NAMALWA (cell line): Measurements from ENCODE around the gene FOXD4L6.
"Not testable (repeated sequence)": the region's sequence is repeated elsewhere in the genome, so short reads cannot be mapped to it uniquely, and the experiment has no call there.

ENCODE experiments used
- DNase-seq: peaks from one replicate; pipeline ENCODE4 v3.0.0-alpha.2; 2015; ENCODE audit warnings: low spot score

FOXD4L6 gene

GRCh38 chr9:41128581-41128980 is at the start of gene FOXD4L6:
TSS of gene FOXD4L6 (minus strand) at chr9:41128681. CDS start at chr9:41128383, 298 bp downstream.
- not testable (repeated sequence) for DNase-seq

- not testable (repeated sequence) for DNase-seq
These were observed 46.5 kb upstream of the FOXD4L6 start for GRCh38 chr9:41174994-41175393.

DNA sequence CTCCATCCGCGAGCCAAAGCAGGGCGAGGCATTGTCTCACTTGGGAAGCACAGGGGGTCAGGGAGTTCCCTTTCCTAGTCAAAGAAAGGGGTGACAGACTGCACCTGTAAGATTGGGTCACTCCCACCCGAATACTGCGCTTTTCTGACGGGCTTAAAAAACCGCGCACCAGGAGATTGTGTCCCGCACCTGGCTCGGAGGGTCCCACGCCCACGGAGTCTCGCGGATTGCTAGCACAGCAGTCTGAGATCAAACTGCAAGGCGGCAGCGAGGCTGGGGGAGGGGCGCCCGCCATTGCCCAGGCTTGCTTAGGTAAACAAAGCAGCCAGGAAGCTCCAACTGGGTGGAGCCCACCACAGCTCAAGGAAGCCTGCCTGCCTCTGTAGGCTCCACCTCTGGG is 21.6 kb upstream of the FOXD4L6 start:
- DNase-seq: not testable (repeated sequence)

DNA sequence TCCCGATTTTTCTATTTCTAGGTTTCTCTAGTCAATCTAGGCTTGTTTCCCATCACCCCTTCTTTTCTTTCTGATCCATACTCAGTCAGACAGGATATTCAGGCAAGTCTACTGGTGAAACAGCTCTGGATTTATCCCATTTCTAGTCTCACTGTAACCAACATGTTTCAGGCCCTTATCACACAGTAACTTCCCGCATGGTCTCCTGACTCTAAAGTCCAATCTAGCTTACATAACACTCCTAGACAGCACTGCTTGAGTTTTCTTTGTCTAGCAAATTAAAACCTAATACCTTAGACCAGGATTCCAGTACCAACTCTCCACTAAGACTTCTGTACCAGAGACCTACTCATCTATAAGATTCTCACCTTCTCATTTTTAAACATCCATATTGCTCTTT is 13.4 kb upstream of the FOXD4L6 start:
- DNase-seq: not testable (repeated sequence)

- not testable (repeated sequence) for DNase-seq
These were observed 1.6 kb downstream of the FOXD4L6 start for GRCh38 chr9:41126746-41127446.

DNA sequence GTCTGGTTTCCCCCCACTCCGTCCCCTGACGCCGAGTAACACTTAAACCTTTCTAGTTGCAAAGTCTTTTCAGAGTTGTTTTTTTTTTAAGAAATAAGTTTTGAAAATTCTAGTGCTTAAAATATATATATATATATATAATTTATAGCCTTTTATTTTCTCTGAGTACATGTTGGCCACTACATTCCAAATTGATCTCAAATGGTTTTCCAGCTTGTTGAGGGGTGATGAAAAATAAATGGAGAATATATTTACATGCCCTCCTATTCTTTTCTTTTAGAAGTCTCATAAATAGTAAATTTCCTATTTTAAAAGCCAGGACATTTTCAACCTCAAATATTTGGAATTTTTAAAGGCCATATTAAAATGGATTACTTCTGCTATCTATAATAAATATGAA is 2.5 kb downstream of the FOXD4L6 start:
- DNase-seq: not testable (repeated sequence)

DNA sequence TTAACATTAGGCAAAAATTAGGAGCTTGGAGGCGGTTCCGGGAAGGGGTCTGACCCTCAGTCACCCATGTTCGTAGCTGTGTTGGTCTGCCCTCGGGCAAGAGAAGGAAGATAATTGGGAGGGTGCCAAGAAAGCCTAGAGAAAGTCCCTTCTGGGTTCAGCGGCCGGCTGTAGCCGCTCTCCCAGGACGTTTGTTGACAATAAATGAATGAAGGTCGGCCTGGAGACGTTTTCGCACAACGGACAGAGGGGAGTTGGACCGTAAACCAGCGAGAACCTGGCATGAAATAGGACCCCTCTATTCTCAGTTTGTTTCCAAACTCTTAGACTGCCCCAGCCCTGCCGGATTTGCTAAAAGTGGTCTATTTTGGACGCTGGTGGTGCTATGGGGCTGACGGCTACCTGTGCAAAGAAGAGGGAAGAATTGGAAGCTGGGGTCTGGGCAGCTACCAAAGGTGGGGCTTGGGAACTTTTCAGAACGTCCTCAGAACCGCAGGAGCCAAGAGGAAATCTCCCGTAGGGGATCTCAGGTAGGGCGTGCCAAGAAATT is 3.3 kb downstream of the FOXD4L6 start:
- DNase-seq: not testable (repeated sequence)

DNA sequence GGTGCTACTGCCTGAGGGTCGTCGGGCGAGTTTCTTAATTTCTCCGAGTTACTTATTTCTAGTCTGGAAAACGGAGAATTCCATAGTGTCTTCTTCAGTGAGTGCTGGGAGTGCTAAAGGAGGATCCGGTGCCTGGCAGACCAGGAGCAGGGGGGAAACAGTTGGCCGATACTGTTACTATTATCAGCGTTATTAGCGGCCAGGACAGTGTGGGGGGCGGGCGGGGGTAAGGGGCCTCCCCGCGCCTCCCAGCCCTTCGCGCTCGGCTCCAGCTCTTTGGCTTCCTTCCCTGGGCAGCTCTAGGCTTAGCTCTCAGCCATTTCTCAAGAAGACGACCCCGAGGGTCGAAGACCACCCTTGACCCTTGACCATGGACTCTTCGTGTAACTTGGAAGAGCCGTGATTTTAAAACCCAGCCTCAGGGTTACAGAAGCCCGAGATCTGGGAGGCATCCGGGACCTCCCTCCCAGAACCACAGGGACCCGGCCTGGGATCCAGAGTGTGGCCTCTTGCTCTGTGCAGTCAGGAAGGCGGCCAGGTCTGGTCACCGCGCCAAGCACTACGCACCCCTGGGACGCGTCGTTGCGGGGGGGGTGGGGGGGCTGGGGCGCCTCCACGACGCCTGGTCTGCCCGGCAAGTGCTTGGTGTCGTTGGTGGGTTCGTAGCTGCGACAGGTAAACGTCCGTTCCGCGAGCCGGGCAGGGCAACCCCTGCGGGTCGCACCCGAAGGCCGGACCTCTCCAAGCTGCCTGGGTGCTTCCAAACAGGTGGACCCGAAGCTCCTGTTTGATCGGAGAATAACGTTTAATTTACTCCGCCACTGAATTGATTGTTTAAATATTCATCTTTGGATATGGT is 4.0 kb downstream of the FOXD4L6 start:
- not testable (repeated sequence) for DNase-seq

- DNase-seq: not testable (repeated sequence)
These were observed 4.7 kb downstream of the FOXD4L6 start for GRCh38 chr9:41123812-41124211.

DNA sequence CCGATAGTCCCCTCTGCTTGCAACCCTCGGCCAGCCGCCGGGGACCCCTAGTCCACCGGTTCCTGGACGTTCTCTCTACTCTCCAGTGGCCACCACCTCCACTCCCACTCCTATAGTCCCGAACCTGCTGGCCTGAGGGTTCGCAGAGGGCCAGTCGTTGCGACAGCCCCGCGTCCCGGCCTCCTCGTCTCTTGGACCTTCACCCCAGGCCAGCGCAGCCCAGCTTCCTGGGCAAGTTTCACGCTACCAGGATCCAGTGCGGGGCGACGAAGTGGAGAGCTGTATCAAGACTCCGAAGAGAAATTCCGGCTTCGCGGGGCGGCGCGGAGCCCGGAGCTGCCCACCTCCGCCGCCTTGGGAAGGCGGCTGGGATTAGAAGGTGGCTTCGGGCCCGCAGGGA is 5.1 kb downstream of the FOXD4L6 start:
- DNase-seq: not testable (repeated sequence)

- not testable (repeated sequence) for DNase-seq
These were observed 7.8 kb downstream of the FOXD4L6 start for GRCh38 chr9:41120696-41121095.

GRCh38 chr9:41119719-41120118 is 8.8 kb downstream of the FOXD4L6 start:
- DNase-seq: not testable (repeated sequence)

- not testable (repeated sequence) for DNase-seq
These were observed 9.2 kb downstream of the FOXD4L6 start for GRCh38 chr9:41119311-41119710.

DNA sequence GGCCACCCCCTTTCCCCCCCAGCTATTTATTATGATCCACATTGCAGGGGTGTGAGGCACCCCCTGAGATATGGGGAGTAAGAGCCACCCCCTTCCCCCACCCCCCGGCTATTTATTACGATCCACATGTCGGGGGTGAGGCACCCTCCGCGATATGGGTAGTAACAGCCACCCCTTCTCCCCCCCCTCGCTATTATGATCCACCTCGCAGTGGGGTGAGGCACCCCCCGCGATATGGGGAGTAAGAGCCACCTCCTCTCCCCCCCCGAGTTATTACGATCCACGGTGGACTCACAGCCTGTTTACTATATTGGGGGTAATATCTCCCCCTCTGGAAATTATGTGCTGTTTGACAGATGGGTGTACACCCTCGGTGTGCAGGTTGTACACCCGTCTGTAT is 15.1 kb downstream of the FOXD4L6 start:
- DNase-seq: not testable (repeated sequence)

DNA sequence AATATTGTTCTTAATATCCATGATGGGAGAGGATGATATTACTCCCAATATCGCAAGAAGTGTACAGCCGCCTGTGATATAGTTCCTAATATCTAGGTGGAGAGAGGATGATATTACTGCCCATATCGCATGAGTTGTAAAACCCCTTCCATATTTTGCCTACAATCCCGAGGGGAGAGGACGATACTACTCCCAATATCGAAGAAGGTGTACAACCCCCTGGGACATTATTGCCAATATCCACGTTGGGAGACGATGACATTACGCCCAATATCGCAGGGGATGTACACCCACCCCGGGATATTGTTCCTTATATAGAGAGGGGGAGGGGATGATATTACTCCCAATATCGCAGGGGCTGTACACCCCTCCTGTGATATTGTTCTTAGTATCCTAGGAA is 17.1 kb downstream of the FOXD4L6 start:
- DNase-seq: not testable (repeated sequence)

DNA sequence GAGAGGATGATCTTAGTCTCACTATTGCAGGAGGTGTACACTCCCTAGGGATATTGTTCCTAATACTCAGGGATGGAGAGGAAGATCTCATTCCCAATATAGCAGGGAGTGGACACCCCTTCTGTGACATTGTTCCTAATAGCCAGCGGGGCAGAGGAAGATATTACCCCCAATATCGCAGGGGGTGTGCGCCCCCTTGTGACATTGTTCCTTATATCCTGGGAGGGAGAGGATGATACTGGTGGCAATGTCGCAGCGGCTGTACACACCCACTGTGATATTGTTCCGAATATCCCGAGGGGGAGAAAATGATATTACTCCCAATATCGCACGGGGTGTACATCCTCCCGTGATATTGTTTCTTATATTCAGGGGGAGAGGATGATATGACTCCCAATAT is 17.6 kb downstream of the FOXD4L6 start:
- DNase-seq: peak; percentile 17

- DNase-seq: not testable (repeated sequence)
These were observed 19.2 kb downstream of the FOXD4L6 start for GRCh38 chr9:41109253-41109652.

GRCh38 chr9:41108816-41109215 is 19.7 kb downstream of the FOXD4L6 start:
- not testable (repeated sequence) for DNase-seq

DNA sequence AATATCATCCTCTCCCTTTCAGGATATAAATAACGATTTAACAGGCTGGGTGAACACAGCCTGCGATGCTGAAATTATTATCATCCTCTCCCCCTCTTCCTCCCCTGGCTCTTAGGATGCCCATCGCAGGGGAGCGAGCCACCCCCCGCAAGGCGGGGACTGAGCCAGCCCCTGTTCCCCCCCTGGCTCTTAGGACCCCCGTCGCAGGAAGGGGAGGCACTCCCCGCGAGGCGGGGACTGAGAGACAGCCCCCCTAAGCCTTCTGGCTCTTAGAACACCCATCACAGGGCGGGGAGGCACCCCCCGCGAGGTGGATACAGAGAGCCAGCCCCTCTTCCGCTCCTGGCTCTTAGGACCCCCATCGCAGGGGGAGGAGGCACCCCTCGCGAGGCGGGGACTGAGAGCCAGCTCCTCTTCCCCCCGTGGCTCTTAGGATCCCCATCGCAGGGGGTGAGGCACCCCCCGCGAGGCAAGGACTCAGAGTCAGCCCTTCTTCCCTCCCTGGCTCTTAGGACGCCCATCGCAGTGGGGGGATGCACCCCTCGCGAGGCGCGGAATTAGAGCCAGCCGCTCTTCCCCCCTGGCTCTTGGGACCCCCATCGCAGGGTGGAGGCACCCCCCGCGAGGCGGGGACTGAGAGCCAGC is 21.9 kb downstream of the FOXD4L6 start:
- DNase-seq: not testable (repeated sequence)

- DNase-seq: not testable (repeated sequence)
These were observed 22.8 kb downstream of the FOXD4L6 start for GRCh38 chr9:41105557-41106253.

DNA sequence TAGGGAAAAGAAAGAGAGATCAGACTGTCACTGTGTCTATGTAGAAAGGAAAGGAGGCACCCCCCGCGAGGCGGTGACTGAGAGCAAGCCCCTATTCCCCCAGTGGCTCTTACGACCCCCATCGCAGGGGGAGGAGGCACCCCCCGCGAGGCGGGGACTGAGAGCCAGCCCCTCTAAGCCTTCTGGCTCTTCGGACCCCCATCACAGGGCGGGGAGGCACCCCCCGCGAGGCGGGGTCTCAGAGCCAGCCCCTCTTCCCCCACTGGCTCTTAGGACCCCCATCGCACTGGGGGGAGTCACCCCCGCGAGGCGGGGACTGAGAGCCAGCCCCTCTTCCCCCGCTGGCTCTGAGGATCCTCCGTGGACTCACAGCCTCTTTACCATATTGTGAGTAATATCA is 23.9 kb downstream of the FOXD4L6 start:
- not testable (repeated sequence) for DNase-seq

GRCh38 chr9:41100508-41100907 is 28.0 kb downstream of the FOXD4L6 start:
- not testable (repeated sequence) for DNase-seq
